NCI-H1417 (cell line): ENCODE data around the gene NUP42.
"Not testable (repeated sequence)": the region's sequence is repeated elsewhere in the genome, so short reads cannot be mapped to it uniquely, and the experiment has no call there.

Experiments
- DNase-seq, 3 experiments: peaks; one replicate each; lab custom pipeline; 2025; lab: John Stamatoyannopoulos, UW

The NUP42 gene

DNA sequence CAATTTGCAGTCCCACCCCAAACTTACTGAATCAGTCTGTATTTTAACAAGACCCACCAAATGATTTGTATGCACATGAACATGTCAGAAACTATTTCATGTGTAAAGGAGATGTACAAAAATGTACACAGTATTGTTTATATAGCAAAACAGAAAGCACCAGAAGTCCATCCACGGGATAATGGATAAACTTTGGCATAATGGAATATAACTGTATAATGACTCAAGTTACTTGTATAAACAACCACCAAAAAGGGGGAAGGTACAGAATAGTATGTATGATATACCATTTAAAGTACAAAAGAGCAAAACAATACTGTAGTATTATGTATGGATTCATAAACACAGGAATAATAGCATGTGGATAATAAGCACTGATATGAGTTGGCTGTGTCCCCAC lies 22.4 kb downstream of the NUP42 start:
- DNase-seq, result no peak

DNA sequence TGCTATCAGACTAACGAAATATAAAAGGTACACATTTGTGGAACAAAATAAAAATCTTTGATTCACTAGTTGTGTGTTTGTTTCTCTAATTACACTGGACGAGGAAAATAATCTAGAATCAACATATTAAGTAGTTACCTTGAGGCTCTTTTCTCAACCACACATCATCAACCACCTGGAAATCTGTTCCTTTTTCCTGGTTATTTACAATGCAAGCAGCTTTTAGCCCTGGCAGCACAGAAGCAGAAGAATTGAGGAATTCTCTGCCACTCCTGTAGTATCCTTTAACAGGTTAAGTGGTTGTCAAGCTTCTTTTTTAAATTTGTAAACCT lies 23.7 kb downstream of the NUP42 start:
- DNase-seq, result peak in 1 of 3 experiments; percentile 27

DNA sequence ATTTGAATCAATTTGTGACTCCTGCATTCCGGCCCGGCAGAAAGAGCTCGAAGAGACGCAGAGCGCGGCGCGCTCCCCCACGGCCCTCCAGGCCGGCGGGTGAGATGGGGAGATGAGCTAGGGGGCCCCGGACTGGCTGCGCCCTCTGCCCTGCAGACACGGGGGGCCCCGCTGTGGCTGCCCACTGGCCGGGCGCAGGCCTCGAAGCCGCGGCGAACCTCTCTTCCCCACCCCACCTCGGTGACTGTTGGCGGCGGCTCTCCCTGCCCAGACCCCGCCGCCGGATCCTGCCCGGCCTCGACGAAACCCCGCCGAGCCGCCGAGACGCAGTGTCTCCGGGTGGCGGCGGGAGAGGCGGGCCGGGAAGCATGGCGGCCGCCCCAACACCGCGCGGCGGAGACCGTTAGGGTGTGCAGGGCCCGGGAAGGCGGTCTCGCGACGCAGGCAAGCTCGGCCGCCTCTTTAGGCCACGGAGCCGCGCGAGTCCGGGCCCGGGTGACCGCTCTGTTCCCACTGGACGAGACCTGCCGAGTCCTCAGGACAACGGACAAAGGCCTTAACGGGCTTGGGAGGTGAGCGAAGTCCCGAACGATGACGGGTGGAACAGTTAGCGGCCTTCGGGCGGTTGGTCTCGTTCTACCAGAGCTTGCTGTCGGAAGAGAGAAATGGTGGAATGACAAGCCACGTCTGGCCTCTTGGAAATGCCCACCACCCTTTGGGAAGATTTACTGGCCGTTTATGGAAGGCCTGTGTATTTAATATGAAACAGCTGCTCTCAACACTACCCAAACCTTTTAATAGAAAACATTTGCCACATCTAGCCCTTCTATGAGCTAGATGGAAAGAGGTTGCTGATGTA lies 24.3 kb downstream of the NUP42 start:
- no peak for DNase-seq

DNA sequence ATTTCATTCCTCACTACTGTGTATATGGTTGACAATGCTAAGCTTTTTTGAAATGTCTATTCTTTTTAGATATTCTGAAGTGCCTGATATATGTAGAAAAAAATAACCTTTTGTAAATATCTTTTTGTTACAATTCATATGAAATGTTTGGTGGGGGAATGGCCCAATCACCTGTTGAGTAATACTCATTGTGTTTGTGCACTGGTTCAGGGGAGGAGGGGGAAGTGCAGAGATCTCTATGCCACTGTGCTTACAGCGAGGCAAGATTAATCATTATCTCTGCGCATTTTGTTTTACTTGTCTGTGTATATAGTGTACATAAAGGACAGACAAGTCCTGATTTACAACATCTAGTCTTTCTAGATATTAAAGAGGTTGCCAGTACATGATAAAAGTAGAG lies 25.2 kb downstream of the NUP42 start:
- DNase-seq, result no peak

DNA sequence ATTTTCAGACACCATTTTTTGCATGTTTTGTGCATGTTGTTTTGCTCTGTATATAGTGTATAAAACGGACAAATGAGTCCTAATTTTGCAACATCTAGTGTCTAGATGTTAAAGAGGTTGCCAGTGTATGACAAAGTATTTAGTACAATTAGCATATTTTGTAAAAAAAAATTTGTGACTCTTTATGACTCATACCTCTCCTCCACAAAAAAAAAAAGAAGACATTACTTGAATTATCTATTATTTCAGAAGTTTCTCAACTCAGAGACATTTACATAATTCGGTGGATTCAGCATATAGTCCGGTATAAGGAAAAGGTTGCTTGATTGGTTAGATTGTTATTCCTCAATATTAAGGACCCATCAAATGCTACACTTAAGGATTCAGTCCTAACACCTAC lies 26.0 kb downstream of the NUP42 start:
- no peak for DNase-seq

DNA sequence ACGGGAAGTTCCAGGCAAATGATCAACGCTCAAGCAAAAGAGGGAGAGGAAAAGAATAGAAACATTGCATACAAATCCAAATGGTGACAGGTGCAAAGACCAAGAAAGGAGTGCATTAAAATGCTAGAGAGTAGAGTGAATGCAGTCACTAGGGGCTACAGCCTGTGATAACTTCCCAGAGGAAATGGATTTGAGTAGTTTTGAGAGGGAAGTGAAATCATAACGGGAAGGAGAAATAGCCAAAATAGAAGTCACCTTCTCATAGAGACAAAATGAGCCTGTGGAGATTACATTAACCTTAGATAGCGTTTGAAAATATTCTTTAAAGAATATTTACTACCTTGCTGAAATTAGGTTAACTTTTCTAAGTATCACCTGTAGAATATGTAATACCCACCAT lies 26.5 kb downstream of the NUP42 start:
- DNase-seq, result no peak

DNA sequence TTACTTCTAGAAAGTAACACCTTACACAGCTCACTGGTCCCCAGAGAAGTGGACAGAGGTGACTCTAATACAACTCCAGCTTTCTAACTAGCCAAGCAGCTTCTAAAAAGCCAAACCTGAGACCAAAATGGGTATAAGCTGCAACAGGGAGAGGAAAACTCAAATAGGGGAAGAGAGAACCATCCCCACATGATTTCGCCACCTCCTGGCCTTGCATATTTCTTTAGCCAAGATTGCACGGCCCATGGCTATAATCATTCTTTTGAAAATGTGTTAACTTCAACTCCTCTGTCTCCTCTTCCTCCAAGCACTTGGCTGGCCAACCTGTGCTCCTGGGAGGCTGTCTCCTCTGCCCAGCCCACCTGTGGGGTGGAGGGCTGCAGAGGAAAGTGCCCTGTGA lies 28.7 kb downstream of the NUP42 start:
- no peak for DNase-seq

DNA sequence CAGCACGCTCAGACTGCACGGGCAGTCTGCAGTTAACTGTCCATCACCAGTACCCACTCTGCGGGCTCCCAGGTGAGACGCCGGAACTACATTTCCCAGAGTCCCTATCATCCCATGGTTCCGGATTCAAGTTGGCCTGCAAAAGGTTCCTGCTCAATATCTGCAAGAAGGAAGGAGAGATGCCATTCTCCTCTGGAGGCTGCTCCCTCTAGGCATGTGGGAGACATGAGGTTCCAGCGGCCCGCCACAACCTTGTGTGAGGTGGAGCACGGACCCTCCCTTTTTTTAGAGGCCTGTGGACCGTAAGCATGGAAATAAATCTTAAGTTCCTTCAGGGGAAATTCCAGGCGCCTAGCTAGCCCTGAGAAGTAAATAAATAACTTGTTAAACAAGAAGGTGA lies 29.7 kb downstream of the NUP42 start:
- no peak for DNase-seq

DNA sequence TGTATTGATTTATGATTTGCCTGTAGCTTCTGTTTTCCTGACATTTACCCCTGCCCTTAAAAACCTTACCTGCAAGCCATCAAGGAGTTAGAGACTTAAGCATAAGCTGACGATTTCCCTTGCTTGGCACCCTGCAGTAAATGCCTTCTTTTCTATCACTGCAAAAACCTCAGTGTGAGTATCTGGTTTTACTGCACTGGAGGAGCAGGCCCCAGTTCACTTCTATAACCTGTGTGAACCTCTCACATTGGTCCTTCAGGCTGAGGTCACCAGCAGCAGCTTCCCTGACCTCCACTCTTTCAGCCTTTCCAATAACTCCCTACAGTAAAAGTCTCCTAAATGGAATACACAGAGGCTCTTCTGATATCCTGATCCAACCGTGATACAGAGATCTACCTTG lies 30.5 kb downstream of the NUP42 start:
- DNase-seq, result no peak

DNA sequence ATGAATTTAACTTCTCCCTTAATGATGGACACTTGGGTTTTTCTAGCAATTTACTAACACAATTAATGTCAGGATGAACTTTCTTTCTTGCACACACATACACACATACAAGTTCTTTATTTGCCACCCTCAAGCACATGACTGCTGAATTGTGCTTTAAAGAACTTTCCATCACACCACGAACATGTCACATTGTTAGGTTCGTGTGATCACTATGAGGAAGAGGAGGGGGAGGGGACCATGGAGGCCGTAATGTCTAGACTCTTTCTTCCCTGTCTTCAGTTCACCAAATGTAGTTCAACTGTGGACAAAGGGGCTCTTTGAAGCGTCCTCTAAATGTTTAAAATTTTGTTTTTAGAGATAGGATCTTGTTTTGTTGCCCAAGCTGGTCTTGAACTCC lies 31.0 kb downstream of the NUP42 start:
- no peak for DNase-seq

DNA sequence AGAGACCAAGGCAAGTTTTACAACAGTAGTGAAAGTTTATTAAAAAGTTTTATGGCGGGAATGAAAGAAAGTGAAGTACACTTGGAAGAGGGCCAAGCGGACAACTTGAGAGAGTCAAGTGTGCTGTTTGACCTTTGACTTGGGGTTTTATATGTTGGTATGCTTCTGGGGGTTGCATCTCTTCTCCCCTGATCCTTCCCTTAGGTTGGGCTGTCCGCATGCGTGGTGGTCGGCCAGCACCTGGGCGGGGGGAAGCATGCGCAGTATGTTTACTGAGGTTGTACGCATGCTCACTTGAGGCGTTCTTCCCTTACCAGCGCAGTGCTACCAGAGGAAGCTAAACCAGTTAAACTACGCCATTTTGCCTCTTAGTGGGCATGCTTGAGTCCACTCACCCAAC lies 31.9 kb downstream of the NUP42 start:
- DNase-seq, result no peak

DNA sequence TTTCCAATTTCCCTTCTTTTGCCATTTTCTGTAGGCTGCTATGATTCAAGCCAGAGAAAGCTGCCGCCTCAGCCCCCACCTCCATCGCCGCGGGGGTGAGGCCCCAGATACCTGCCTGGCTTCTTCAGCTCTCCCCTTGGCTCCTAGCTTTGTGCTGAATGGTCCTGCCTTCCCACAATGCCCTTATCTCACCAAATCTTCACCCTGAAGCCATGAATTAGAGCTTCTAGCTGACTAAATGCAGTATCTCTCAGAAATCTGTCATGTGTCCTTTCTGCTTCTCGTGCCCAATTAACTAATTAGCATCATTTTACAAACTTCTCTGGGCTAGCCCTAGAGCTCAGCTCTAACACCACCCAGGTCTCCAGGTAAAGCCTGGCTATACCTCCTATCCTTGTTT lies 32.6 kb downstream of the NUP42 start:
- DNase-seq, result no peak

DNA sequence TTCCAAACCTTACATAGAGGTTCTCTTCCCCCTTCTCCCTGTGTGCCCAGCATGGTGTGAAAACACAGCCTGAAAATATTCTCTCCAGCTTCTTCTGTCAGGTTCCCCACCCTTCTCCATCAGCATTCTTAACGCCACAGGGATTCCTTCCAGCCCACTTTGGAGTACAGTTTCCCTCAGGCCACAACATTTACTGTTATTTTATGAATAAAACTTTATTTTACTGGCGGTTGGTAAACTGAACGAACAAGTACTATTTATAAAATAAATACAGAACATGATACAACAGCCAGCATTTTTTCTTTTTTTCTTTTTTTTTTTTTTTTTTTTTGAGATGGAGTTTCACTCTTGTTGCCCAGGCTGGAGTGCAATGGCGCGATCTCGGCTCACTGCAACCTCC lies 33.1 kb downstream of the NUP42 start:
- DNase-seq, result no peak

DNA sequence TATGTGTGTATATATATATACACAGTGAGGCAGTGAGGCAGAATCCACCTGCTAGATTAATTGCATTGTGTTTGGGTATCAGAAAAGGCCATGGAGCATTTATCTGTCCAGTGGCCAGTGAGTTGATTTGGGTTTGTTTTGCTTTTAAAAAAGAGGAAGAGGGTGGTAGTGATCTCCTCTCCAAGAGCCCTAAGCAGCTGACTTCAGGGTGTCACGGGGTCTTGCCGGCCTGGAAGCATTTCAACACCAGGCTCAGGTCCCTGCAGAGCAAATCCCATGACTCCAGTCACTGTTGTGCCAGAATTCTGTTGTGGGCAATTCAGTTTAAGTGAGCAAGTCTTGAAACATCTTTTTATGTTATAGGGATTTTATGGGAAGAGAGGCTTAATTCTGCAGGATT lies 34.2 kb downstream of the NUP42 start:
- no peak for DNase-seq

DNA sequence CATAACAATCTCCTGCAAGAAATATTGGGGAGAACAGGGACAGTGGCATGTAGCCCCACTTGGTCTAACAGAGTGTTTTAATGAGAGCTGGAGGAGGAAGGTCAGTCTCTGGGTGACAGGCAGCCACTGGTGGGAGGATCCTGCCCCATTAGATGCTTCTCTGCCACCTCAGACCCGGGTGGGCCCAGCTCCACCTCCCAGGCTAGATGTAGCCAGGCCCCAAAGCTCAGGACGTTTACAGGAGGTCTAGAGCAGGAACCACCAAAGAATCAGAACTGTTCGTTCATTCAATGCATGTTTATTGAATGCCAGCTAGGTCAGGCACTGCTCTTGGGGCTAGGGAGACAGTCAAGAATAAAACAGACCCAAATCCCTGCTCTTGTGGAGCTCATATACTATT lies 36.3 kb downstream of the NUP42 start:
- no peak for DNase-seq

DNA sequence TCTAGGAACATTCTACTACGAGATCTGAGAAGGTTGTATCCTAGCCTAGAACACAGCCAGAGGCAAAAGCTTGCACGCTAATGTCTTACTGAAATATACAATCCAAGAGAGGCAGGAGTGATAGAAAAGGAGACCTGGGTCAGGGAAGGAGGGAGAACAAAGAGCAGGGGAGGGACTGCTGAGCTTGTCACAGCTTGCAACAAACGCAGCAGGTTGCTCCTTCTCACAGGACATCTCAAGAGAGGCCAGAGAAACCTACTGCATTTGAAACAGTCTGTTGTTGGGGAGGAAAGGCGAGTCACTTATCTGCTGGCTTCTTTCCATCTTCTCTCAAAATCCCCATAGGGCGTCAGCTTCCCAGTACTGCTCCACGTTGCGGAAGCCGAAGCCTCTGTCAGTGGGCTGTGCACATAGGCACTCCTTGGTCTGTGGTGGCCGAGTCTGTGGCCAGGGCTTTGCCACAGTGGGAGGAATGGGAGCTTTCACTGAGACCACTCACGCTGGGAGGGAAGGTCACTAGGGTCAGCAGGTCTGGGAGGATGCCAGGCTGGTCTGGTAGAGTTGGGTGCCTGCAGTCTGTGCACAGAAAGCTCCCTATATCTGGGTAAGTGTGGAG lies 39.0 kb downstream of the NUP42 start:
- no peak for DNase-seq

DNA sequence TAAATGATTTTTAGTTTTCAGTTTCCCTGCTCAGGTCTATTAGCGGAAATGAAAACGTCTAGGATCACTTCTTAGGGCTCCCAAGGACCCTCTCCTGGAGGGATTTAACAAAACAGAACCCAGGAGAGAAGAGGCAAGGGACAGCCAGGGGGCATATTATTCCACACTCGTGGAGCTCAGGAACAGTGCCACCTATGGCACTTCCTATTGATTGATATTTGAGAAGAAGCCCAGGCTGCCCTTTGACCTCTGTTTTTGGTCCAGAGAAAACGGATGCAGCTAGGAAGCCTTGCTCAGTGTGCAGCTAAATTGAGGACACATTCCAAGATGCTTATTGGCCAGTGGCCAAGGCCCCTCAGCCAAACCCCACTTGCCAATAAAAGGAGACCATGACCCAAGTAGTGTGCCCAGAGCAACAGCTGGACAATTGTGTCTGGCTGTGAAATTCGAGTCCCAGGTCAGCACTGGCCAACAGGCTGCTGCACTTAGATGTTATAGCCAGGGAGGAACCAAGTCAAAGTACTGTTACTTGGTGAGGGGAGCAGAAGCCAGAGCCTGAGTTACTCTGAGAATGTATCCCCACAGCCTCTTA lies 40.7 kb downstream of the NUP42 start:
- no peak for DNase-seq

DNA sequence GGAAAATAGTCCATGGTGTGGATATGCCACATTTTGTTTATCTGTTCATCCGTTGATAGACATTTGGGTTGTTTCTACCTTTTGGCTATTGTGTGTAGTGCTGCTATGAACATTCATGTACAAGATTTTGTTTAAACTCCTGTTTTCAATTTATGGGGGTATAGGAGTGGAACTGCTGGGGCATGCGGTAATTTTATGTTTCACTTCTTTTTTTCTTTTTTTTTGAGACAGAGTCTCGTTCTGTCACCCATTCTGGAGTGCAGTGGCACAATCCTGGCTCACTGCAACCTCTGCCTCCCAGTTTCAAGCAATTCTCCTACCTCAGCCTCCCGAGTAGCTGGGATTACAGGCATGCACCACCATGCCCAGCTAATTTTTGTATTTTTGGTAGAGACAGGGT lies 42.5 kb downstream of the NUP42 start:
- DNase-seq, result not testable (repeated sequence)

DNA sequence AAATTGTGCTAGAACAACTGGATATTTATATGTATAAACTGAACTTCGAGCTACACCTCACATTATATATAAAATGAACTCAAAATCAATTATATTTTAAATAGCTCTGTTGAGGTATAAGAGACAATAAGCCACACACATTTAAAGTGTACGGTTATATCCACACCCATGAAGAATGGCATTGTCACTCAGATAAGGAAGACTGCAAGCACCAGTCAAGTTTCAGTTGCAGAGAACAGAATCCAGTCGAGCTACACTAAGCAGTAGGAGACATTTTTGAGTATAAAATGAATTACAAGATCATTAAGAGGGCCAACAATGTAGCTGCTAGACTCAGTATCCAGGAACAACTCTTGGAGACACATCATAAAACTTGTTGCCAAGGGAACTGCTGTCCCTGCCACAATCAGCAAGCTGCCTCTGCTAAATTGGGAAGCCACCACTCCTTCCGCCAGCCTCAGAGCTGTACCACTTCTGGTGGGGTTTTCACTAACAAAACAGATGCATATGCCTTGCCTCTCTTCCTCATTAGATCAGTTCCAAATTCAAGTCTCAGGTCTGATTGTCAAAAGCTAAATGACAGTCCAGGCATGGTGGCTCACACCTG lies 45.1 kb downstream of the NUP42 start:
- no peak for DNase-seq

DNA sequence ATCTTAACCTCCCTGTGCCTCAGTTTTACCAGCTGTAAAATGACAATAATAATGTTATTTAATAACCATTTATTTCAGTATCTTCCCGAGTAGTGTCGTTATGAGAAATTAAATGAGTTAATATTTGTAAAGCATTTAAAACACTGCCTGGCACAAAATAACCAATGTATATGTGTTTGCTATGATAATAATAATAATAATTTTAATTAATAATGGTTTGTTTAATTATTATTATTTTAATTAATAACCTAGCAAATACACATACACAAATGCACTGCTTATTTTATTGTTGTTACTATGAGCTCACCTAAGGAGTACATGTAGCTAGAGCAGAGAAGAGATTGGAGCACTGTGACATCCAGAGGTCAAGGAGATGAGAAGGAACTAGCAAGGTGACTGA lies 46.6 kb downstream of the NUP42 start:
- no peak for DNase-seq

DNA sequence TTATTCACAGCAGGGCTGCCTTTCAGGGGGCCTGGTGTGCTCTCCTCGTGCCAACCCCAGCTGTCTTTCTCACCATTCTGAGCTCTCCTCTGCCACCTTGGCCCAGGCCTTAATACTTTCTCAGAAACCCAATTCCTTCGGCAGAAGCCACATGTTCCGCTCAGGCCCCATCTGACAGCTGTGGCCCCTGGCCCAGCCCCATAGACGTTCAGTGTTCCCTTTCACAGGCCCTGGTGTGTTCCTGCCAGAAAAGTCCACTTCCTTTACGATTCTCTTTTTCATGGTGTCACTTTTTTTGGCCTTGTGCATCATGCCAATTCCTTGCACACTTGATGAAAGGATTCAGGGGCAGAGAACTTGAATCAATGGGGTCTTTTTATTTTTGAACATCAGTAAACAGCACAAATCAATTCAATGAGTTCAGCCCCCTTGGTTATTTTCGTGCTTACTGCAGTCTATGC lies 48.8 kb downstream of the NUP42 start:
- DNase-seq, result no peak

DNA sequence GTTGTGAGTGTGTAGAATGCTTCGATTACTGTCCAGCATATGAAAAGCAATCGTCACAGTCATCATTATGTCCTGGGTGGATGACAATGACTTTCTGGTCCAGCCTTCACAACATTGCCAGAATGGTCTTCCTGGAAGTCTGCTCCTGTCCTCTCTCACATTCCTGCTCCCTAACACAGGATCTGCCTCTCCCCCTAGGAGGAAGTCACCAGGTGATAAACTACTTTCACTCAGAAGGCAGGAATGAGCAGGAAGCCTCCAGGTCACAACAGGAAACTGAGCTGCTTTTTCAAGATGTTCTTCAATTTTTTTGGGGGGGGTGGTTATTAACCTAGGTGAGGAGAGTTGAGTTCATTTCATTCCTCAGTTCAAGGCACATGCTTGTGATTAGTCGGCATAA lies 51.1 kb downstream of the NUP42 start:
- DNase-seq, result no peak
